Heart left ventricle (tissue), 13 donors: ENCODE results near the gene ST6GALNAC1.

Experiments used
- CTCF ChIP-seq, 12 donors: fragments of 200-600 bp; sonication (generic) in 4 of 12; IDR thresholded peaks; one replicate each; pipeline versions ENCODE4 v1.5.0 to v1.8.0; 2018 to 2022; ENCODE audit warnings: antibody characterized with exemption in 12 of 12, mild to moderate bottlenecking in 5 of 12
- POLR2A ChIP-seq, 2 donors: fragments of 450-650 bp; IDR thresholded peaks; one replicate each; pipeline ENCODE4 v1.6.1; 2017; ENCODE audit warnings: antibody characterized with exemption in 2 of 2, mild to moderate bottlenecking in 2 of 2, moderate library complexity in 2 of 2
- donor health status: ischemic (EF 13 %, LVEDD 7.1; RV severe dilation, severe dysfunction).
- donor health status: DM: no; HTN: yes; CAD: no.
- donor health status: DM: no; HTN: no; CAD: no.
- donor health status: ischemic (EF 25% LVEDD 6.9; RV normal size, moderate dysfunction).
- donor health status: ischemic (EF 25% LVEDD 5.7; RV mildly dilated, moderate dysfunction).
- donor health status: ischemic (EF 35%, LVEDD 5.7; RV mildly dilated, moderate dysfunction).
- donor health status: nonischemic (EF 11% LVEDD 7.7; RV severe dilation, severe dysfunction).
- donor health status: DM: yes; HTN: yes; CAD: no.
- donor health status: PGD.
- donor health status: ischemic (EF 29% LVEDD 5.4; RV normal size, mild dysfunction).
- donor health status: nonischemic (EF 23%, LVEDD 6.1; RV moderate dilation, normal function).

DNA sequence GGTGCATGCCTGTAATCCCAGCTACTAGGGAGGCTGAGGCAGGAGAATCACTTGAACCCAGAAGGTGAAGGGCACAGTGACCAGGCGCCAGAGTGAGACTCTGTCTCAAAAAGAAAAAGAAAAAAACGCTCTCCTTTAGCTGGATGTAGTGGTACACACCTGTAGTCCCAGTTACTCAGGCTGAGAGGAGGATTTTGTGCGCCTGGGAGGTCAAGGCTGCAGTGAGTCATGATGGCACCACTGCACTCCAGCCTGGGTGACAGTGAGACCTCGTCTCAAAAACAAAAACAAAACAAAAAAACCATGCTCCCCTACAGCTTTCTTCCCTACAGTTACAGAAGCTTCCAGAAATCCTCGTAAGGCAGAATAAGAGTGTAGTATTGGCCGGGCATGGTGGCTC is 33.1 kb upstream of the ST6GALNAC1 start:
- TF ChIP-seq CTCF (IDR thresholded peaks at IDR 0.05) (no peak), POLR2A (IDR thresholded peaks at IDR 0.05) (no peak)
